Bronchial epithelial cell (primary cell): Measurements from ENCODE around the gene MPPED1. TPM values are rescaled to one million over a fixed set of nuclear protein-coding genes. Genes with fewer than 3 reads are reported as not detected.

ENCODE experiments used
- DNase-seq: peaks from one replicate; pipeline ENCODE4 v3.0.0-alpha.2; 2010; ENCODE audit warnings: low read depth
- FAIRE-seq: peaks from 2 replicates; lab custom pipeline; 2011; peaks lifted over from hg19 to GRCh38; lab: Jason Lieb, UNC
- H3K27me3 ChIP-seq: 2 replicates; pipeline ENCODE4 v1.5.1; 2011; ENCODE audit warnings: low read length; ENCODE audit not compliant: control insufficient read depth, insufficient read depth
- H3K36me3 ChIP-seq: 2 replicates; pipeline ENCODE4 v1.5.1; 2011; ENCODE audit warnings: low read length; ENCODE audit not compliant: control insufficient read depth, insufficient read depth
- H3K4me3 ChIP-seq: 2 replicates; pipeline ENCODE4 v1.5.1; 2011; ENCODE audit warnings: mild to moderate bottlenecking, low read depth, low read length, control low read depth
- total RNA-seq: library from RNA; depleted of rRNA; stranded (reverse); fragments of >200 nt; gene quantifications from 2 replicates; pipeline ENCODE4 v1.2.1, GENCODE V29; 2014
- TF ChIP-seq, protein P1 (sequence below): IDR thresholded peaks from 2 replicates; pipeline ENCODE4 v1.5.1; 2011; ENCODE audit warnings: mild to moderate bottlenecking, moderate library complexity, low read length, control low read depth, inconsistent platforms; ENCODE audit not compliant: insufficient read depth, severe bottlenecking

Gene MPPED1
- total RNA-seq, 1 donor from 2014 or later: not detected

DNA sequence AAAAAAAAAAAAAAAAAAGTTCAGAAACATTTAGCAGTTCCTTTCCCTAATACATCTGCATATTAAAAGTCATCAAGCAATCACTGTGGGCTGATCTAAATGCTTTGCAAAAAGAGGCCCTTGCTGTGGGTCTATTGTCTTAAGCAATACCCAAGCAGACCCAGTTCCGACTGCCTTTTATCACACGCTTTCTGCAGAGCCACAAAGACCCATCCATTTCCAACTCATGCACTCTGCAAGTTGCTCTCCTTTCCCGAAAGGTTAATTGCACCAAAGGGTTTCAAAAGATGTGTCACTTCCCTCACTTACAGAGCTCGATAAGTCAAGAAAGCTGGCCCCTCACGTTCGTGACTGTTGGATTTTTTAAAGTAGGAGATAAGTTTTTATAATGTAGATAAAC is 138.9 kb downstream of the MPPED1 start:
- Histone ChIP-seq H3K36me3 (no peaks in the 10 kb centered on the region), H3K4me3 (no peak overlapping the region), H3K27me3 (no peaks in the 10 kb centered on the region)
- DNase-seq (no peak), FAIRE-seq (no peak)
- TF ChIP-seq, protein P1, sequence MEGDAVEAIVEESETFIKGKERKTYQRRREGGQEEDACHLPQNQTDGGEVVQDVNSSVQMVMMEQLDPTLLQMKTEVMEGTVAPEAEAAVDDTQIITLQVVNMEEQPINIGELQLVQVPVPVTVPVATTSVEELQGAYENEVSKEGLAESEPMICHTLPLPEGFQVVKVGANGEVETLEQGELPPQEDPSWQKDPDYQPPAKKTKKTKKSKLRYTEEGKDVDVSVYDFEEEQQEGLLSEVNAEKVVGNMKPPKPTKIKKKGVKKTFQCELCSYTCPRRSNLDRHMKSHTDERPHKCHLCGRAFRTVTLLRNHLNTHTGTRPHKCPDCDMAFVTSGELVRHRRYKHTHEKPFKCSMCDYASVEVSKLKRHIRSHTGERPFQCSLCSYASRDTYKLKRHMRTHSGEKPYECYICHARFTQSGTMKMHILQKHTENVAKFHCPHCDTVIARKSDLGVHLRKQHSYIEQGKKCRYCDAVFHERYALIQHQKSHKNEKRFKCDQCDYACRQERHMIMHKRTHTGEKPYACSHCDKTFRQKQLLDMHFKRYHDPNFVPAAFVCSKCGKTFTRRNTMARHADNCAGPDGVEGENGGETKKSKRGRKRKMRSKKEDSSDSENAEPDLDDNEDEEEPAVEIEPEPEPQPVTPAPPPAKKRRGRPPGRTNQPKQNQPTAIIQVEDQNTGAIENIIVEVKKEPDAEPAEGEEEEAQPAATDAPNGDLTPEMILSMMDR: no peak

DNA sequence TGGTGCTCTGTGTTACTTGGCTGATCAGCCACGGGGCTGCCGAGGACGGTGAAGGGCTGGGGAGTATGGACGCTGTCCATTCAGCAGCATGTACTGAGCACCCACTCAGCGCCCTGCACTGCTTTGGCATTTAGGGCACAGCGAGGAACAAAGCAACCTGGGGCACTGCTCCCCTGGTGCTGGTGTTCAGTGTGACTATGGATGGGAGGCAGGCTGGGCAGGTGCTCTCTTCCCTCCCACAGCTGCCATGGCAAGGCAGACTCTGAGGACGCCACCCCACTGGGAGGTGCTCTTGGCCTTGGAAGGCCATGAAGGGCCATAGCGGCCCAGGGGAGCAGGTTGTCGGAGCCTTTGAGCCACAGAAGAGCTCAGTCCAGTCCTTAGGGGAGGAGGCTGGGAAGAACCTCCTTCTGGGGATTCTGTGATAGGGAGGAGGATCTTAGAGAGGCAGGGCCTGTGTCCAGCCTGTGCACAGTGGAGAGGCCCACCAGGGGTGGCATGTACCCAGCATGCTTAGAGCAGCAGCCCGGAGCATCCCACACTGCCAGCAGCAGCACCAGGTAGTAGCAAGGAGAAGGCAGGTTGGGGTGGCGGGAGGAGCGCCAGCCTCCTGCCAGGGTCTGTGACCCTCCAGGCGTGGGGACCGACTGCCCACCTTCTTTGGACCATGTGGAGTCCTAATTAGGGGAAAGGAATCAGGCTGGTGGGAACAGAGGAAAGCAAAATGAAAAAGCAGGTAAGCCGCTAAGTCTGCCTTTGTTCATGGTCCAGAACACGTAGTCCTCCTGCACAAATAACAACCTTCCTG is 141.8 kb downstream of the MPPED1 start:
- no peaks in the 10 kb centered on the region for H3K27me3 ChIP-seq
- FAIRE-seq (no peak), DNase-seq (no peak)

DNA sequence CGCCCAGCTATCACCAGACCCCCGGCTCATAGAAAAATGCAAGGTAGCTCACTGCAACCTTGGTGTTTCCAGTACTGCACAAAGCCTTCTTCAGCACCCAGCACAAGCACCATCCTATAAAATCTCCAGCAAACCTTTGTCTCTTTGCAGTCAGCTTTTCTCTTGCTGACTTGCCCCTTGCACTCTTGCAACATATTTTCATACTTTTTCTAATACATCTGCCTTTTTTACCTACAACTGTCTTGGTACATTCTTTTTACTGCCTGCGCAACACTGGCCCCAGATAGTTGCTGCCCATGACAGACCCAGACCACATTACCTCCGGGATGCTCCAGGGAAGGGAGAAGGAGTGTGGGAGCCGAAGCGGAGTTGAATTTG is 142.4 kb downstream of the MPPED1 start:
- no peak for FAIRE-seq
- no peak for DNase-seq
- TF ChIP-seq, protein P1: no peak

More for the DNA sequence above, 141.8 kb downstream of the MPPED1 start:
- Histone ChIP-seq H3K36me3 (no peaks in the 10 kb centered on the region), H3K4me3 (no peak overlapping the region)
- TF ChIP-seq, protein P1: no peak

DNA sequence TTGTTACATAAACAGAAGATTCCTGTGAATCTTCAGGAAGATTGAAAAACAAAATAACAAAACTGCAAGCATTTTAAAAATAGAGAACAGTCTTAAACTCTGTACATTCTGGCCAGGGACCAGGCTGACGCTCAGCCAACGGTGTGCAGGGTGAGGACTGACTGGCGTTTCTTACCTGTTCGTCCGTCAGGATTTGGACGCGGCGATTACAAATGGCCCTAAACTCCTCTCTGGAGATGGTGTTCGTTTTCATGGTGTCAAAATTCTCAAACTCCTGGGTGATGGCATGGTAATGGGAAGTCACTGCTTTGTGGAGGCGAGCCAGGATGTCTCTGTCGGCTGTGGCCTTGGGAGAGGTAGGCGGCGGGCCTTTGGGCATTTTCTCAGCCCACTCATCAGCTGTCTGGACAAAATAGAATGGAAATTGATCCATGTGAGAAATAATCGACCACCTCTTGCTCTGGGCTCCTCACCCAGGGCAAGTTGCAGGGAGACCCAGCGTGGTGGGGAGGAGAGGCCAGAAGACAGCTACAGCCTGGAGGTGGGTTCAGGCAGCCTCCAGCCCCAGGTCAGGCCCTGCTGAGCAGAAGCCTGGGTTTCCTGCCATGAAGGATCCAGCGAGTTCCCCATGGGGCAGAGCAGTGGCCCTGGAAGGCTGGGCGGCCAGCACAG is 143.0 kb downstream of the MPPED1 start:
- H3K4me3 ChIP-seq: no peak overlapping the region
- FAIRE-seq: no peak
- H3K27me3 ChIP-seq: no peaks in the 10 kb centered on the region
- no peak for DNase-seq
- TF ChIP-seq, protein P1: no peak
- no peaks in the 10 kb centered on the region for H3K36me3 ChIP-seq

More for the DNA sequence above, 142.4 kb downstream of the MPPED1 start:
- Histone ChIP-seq H3K27me3 (no peaks in the 10 kb centered on the region), H3K4me3 (no peak overlapping the region), H3K36me3 (no peaks in the 10 kb centered on the region)

DNA sequence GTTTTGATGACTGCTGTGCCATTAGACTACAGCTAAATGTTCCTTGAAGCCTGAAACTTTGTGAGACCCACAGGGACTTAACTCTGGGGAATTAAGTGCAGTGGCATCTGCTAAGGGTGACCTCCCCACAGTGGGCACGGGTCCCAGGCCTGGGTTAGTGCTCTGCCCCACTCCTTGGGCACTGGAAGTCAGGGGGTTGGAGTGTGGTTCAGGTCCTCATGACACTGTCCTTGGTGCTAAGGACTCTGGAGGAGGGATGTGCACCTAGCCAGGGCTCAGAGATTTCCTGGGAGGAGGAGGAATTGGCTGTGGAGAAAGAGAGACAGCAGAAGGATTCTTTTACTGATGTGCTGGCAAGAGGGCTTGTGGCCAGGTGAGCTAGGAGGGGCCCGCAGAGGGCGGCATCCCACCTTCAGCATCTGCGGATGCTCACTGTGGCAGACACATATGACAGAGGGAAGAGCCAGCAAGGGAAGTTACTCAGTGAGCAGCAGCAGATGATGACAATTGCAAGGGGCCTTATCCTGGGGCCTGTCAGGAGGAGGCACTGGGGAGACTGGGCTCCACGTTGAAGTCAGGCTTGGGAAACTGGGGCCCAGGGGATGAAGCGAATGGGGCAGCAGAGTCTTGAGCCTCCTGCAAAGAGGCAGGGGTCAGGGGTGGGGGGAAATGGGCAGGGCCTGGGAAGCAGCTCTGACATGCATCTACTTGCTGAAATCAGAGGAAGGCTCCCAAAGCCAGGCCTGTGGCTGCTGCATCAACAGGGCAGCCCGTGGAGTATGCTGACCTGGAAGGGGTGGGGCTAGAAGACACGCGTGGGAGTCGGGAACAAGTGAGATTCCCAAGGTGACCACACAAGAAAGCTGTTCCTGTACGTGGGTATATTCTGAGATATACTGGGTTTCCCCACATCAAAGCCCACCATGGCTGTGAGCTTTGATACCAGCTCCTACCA is 144.0 kb downstream of the MPPED1 start:
- TF ChIP-seq, protein P1: no peak
- Histone ChIP-seq H3K4me3 (no peak overlapping the region), H3K36me3 (no peaks in the 10 kb centered on the region), H3K27me3 (no peaks in the 10 kb centered on the region)
- DNase-seq (no peak), FAIRE-seq (peak; percentile 55)

Other genes with a start within 250 kb of the MPPED1 start
- 35.1 and 53.7 TPM in 2 replicates for gene TTLL12, start 224.9 kb upstream of the MPPED1 start, total RNA-seq
- gene SCUBE1, start 68.6 kb upstream of the MPPED1 start, total RNA-seq: under 0.01 TPM in 1 of 2 replicates, not detected in the other